HEK293T (cell line): ENCODE data around the gene TMEM242.

Experiments
- CTCF ChIA-PET: fragments of 350-600 bp; formaldehyde crosslinking; extraction: SDS; loops from one replicate; lab custom pipeline; 2021; ENCODE audit warnings: antibody characterized with exemption, inconsistent platforms; lab: Yijun Ruan, JAX
- POLR2A ChIA-PET: fragments of 350-600 bp; formaldehyde crosslinking; extraction: SDS; loops from one replicate; lab custom pipeline; 2020; ENCODE audit warnings: antibody characterized with exemption, inconsistent platforms; lab: Yijun Ruan, JAX
- DNase-seq: peaks from one replicate; pipeline ENCODE4 v3.0.0; 2012; ENCODE audit warnings: mixed read lengths; ENCODE audit errors: extremely low spot score
- ARNT ChIP-seq: fragments of 450-650 bp; IDR thresholded peaks from 2 replicates; pipeline ENCODE4 v1.6.1; 2017; ENCODE audit warnings: mild to moderate bottlenecking
- BHLHE40 ChIP-seq: fragments of 450-650 bp; IDR thresholded peaks from 2 replicates; pipeline ENCODE4 v1.6.1; 2016; ENCODE audit warnings: mild to moderate bottlenecking, moderate library complexity, borderline replicate concordance
- CTBP1 ChIP-seq: fragments of 450-650 bp; IDR thresholded peaks from 2 replicates; pipeline ENCODE4 v1.6.1; 2016; ENCODE audit warnings: borderline replicate concordance
- ELF4 ChIP-seq: fragments of 450-650 bp; IDR thresholded peaks from 2 replicates; pipeline ENCODE4 v1.6.1; 2017; ENCODE audit warnings: antibody characterized with exemption
- FOXA1 ChIP-seq: fragments of 450-650 bp; IDR thresholded peaks from 2 replicates; pipeline ENCODE4 v1.6.1; 2016; ENCODE audit warnings: mild to moderate bottlenecking
- FOXK2 ChIP-seq: fragments of 450-650 bp; IDR thresholded peaks from 2 replicates; pipeline ENCODE4 v1.6.1; 2016; ENCODE audit warnings: mild to moderate bottlenecking
- FOXM1 ChIP-seq: fragments of 450-650 bp; IDR thresholded peaks from 2 replicates; pipeline ENCODE4 v1.6.1; 2017; ENCODE audit warnings: mild to moderate bottlenecking, borderline replicate concordance
- HDGF ChIP-seq: fragments of 450-650 bp; IDR thresholded peaks from 2 replicates; pipeline ENCODE4 v1.6.1; 2017; ENCODE audit warnings: antibody characterized with exemption, borderline replicate concordance
- L3MBTL2 ChIP-seq: fragments of 450-650 bp; conservative IDR thresholded peaks from 2 replicates; pipeline ENCODE4 v1.6.1; 2016; ENCODE audit warnings: mild to moderate bottlenecking
- LEF1 ChIP-seq: fragments of 450-650 bp; IDR thresholded peaks from 2 replicates; pipeline ENCODE4 v1.6.1; 2017; ENCODE audit warnings: mild to moderate bottlenecking, borderline replicate concordance
- NFRKB ChIP-seq: fragments of 450-650 bp; IDR thresholded peaks from 2 replicates; pipeline ENCODE4 v1.6.1; 2016; ENCODE audit warnings: mild to moderate bottlenecking, moderate library complexity
- SP1 ChIP-seq: fragments of 450-650 bp; IDR thresholded peaks from 2 replicates; pipeline ENCODE4 v1.6.1; 2017
- SUZ12 ChIP-seq: fragments of 450-650 bp; IDR thresholded peaks from 2 replicates; pipeline ENCODE4 v1.6.1; 2016; ENCODE audit warnings: mild to moderate bottlenecking
- TARDBP ChIP-seq: fragments of 450-650 bp; IDR thresholded peaks from 2 replicates; pipeline ENCODE4 v1.6.1; 2016
- ZNF384 ChIP-seq: fragments of 450-650 bp; IDR thresholded peaks from 2 replicates; pipeline ENCODE4 v1.6.1; 2016
- TF ChIP-seq, protein P1 (sequence below): fragments of 450-650 bp; IDR thresholded peaks from 2 replicates; pipeline ENCODE4 v1.6.1; 2016

Gene TMEM242

DNA sequence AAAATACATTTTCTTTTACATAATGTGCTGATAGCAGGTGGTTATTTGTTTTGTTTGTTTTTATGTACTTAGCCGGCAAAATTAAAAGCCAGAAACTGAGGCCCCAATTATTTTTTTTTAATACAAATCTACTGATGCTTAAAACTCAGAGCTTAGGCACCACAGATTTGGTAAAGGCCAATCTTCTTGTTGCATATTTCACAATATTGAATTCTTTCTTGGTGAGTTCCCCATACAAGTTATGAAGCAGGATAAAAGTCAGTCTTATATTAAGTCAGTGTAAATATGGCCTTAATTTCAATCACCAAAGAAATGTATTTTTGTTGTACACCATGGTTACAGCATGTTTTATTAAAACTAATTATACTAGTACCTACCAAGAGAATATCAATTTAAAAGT lies 41.4 kb upstream of the TMEM242 start:
- DNase-seq: no peak
- ChIA-PET POLR2A (interaction anchor here (2.4 kb wide), 1 partner anchor 15 kb away, joined by 5 read pairs; no protein-coding TSS in a partner anchor), CTCF (no interaction called here)
- no peak for TF ChIP-seq ZNF384
- no peak for TF ChIP-seq SUZ12
- no peak for TF ChIP-seq NFRKB
- no peak for TF ChIP-seq SP1

DNA sequence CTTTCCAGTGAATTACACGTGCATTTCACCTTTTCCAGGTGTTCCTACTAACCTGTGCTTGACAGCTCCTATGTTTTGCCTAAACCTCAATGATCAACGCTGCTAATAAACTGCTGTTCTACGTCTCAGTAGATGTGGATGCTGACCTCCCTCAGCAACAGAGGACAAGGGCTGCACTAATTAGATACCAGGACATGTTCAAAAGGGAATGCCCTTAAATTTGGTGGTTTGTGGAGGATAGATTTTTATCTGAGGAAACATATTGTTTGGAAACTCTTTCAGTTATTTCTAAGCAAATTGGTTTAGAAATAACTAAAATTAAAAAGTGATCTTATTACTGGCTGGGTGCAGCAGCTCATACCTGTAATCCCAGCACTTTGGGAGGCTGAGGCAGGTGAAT lies 38.6 kb upstream of the TMEM242 start:
- no peak for DNase-seq
- POLR2A ChIA-PET: no interaction called here
- no peak for TF ChIP-seq FOXK2
- no peak for TF ChIP-seq HDGF
- TF ChIP-seq L3MBTL2: no peak
- TF ChIP-seq FOXM1: no peak
- no peak for TF ChIP-seq NFRKB
- TF ChIP-seq, protein P1, sequence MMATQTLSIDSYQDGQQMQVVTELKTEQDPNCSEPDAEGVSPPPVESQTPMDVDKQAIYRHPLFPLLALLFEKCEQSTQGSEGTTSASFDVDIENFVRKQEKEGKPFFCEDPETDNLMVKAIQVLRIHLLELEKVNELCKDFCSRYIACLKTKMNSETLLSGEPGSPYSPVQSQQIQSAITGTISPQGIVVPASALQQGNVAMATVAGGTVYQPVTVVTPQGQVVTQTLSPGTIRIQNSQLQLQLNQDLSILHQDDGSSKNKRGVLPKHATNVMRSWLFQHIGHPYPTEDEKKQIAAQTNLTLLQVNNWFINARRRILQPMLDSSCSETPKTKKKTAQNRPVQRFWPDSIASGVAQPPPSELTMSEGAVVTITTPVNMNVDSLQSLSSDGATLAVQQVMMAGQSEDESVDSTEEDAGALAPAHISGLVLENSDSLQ: no peak
- no peak for TF ChIP-seq ZNF384
- no peak for TF ChIP-seq TARDBP
- no peak for TF ChIP-seq FOXA1
- no peak for TF ChIP-seq ELF4
- no peak for TF ChIP-seq SUZ12
- TF ChIP-seq SP1: no peak
- no peak for TF ChIP-seq LEF1
- no peak for TF ChIP-seq ARNT
- no peak for TF ChIP-seq CTBP1
- CTCF ChIA-PET: interaction anchor here (0.7 kb wide), 1 partner anchor 693 kb away, joined by 4 read pairs; no protein-coding TSS in a partner anchor

DNA sequence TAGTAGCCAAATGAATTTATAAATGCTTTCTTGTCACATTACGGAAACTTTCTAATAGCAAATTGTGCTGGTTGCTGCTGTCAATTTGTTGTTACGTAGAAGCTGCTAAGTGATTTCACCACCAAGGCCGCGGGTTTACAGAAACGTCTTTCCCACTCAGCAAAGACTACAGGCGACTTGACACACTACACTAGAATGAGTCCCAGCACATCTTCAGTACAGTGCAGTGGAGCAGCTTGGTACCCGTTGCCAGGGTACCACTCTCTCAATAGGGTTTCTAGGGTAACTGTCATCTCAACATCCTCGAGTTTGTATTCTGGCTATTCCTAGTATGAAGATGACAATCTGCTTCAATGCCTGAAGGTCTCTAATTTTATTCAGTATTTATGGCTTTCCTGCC lies 35.0 kb upstream of the TMEM242 start:
- TF ChIP-seq FOXM1 (no peak), FOXA1 (no peak), ELF4 (no peak), ZNF384 (no peak), NFRKB (no peak), SUZ12 (no peak), LEF1 (no peak), TARDBP (no peak), L3MBTL2 (no peak)
- ChIA-PET CTCF (interaction anchor here (0.6 kb wide), 1 partner anchor 65 kb away, joined by 3 read pairs; no protein-coding TSS in a partner anchor), POLR2A (interaction anchor here (0.9 kb wide), 1 partner anchor 21 kb away, joined by 3 read pairs; no protein-coding TSS in a partner anchor)
- no peak for DNase-seq

DNA sequence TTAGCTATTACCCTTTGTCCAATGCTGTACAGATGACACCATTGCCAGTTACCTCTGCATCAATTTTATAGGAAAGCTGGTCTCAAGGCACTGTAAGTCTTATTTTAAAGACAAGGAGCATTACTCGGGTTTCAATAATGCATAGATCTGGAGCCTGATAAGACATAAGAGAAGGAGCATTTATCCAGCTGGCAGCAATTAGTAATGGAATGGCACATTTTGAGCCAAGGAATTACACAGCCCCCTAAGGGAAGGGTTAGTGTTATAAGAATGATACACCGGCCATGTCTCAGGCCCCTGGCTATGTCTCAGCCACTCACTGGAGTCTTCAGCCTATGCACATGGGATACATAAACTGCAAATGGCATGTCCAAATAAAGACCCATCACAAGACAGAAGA lies 23.1 kb upstream of the TMEM242 start:
- TF ChIP-seq HDGF: no peak
- TF ChIP-seq, protein P1: no peak
- no peak for TF ChIP-seq CTBP1
- TF ChIP-seq NFRKB: no peak
- TF ChIP-seq FOXA1: no peak
- no peak for TF ChIP-seq L3MBTL2
- no peak for TF ChIP-seq ELF4
- no peak for TF ChIP-seq FOXM1
- no peak for TF ChIP-seq ARNT
- TF ChIP-seq BHLHE40: no peak
- no peak for TF ChIP-seq SP1
- no peak for TF ChIP-seq ZNF384
- no peak for TF ChIP-seq TARDBP
- no peak for TF ChIP-seq SUZ12
- no peak for TF ChIP-seq LEF1
- no peak for TF ChIP-seq FOXK2
- ChIA-PET POLR2A (interaction anchor here (1.2 kb wide), 1 partner anchor 23 kb away, joined by 4 read pairs; the partner anchor contains the start of gene TMEM242), CTCF (no interaction called here)
- DNase-seq: no peak

DNA sequence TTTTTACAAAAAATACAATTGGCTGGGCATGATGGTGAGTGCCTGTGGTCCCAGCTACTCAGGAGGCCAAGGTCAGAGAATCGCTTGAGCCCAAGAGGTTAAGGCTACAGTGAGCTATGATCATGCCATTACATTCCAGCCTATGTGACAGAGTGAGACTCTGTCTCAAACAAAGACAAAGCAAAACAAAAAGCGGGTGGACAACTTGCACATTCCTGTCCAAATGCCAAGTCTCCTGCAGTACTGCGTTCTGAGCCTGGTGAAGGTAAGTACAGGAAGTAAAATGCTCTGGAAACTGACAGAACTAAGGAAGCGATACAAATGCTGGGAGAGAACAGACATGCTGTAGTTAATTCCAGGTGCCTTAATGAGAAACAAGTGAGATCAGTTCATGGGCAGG lies 20.4 kb upstream of the TMEM242 start:
- ChIA-PET POLR2A (interaction anchor here (2.9 kb wide), 1 partner anchor 20 kb away, joined by 17 read pairs; the partner anchor contains the start of gene TMEM242), CTCF (interaction anchor here (0.5 to 1.8 kb wide), 4 partner anchors 9 to 729 kb away, joined by 3 to 5 read pairs (median 4); no protein-coding TSS in a partner anchor)
- TF ChIP-seq, protein P1: no peak
- TF ChIP-seq SUZ12: no peak
- DNase-seq: no peak

DNA sequence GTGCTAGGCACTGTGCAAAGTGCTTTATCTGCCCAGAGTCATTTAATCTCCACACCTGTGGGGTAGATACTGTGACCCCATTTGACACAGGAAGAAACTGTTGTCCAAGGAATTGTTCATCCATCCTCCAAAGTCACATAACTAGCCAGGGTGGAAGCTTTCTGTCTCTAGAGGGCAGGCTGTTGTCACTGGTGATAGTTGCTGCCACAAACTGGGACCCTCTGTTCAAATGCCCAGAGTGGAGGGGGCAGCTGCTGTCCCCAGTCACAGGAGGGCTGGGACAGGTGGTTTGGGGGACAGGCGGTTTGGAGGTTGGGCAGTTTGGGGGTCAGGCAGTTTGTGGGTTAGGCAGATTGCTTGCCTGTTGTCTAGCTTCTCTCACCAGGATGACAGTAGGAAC lies 16.1 kb upstream of the TMEM242 start:
- POLR2A ChIA-PET: interaction anchor here (3.1 kb wide), 1 partner anchor 15 kb away, joined by 12 read pairs; the partner anchor contains the start of gene TMEM242
- CTCF ChIA-PET: no interaction called here
- DNase-seq: no peak
- TF ChIP-seq TARDBP (no peak), ARNT (no peak), FOXK2 (no peak), FOXM1 (no peak), SUZ12 (no peak), LEF1 (no peak), NFRKB (no peak), CTBP1 (no peak), FOXA1 (no peak)
- TF ChIP-seq, protein P1: no peak
